Regular cardiac myocyte (primary cell): ENCODE results near the gene VPS36. TPM values are rescaled to one million over a fixed set of nuclear protein-coding genes. Genes with fewer than 3 reads are reported as not detected.

Experiments used
- total RNA-seq: library from RNA; depleted of rRNA; stranded (reverse); fragments of >200 nt; gene quantifications from 2 replicates; pipeline ENCODE4 v1.2.3, GENCODE V29; 2014

VPS36 gene
- total RNA-seq = 20.1 and 20.3 TPM in 2 replicates

DNA sequence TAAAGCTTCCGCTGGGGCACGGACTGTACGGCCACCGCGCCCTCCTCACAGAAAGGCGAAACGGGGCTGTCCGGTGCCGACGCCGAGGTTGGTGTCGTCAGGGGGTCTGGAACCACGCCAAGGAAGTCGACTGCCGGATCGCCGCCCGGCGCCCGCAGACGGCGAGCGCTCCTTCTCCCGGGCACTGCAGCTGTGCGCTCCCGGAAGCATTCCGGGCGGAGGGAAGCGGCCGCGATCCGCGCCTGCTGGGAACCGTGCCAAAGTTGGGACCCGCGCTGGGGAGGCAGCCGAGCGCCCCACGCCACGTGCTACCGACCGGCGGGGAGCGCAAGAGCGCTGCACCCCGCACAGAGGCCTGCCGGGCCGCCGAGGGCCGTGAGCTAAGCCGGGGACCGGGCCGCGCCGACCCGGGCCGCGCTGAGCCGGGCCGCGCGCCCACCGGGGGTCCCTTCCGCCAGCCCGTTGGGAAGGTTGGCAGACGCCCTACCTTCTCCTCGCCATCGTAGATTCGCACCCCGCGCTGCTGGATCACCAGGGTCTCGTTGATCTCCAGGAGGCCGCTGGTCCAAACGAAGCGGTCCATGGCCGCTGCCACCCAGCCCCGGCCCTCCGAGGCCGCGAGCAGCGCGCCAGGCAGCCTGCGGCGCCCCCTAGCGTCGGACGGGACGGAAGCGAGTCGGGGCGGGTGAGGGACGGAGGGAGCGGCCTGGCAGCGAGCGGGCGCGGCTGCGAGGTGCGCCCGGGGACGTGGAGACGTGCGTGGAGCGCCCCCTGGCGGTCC is at the start of gene VPS36:
TSS of gene VPS36 (minus strand) at position 623 of the 781 bp plus-strand sequence. CDS start at position 583, 40 bp downstream.

DNA sequence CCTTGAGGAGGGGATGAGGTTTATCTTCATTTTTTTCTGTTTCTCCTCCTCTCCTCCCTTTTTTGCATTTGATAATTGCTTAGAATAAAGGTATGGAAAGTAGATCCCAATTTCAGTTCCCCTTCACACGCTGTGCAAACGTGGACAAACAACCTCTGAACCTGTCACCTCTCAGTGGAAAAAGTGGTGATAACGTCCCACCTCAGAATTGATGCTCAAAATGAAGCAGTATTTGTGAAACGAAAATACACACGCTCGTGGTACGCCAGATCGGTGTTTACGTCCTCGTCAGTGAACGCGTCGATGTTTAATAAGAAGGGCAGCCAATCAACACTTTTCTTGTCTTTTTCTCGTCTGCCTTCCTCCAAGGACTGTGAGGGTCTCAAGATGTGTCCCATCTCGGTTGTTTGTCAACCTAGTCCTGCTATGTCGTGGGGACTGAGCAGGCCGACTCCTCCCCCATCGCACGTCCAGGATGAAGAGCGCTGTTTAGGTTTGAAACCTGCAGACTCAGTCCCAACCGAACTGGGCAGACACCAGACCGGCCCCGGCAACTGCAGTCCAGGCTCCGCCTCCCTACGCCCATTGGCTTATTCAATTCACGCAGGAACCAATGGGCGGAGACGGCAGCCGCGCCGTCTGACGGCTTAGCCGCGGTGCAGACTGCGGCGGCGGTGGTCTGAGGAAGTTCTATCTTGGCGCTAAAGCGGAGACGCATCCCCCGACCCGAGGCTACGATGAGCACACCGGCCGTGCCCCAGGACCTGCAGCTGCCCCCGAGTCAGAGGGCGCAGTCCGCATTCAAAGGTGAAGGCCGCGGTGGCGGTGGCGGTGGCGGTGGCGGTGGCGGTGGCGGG is 4.6 kb upstream of the VPS36 start, which contains the start of gene CKAP2:
TSS of gene CKAP2 (plus strand) at position 659 of the 857 bp plus-strand sequence. CDS start at position 738, 79 bp downstream.

GRCh38 chr13:52405767-52406494 is 44.5 kb downstream of the VPS36 start, which contains the start of gene THSD1:
THSD1 (minus strand) TSS chr13:52406172; CDS start chr13:52402600, 3,572 bp downstream.

Other genes starting within 250 kb of the VPS36 start
- gene THSD1, start 44.5 kb downstream of the VPS36 start, total RNA-seq = 12.3 and 14.9 TPM in 2 replicates
- 9.9 and 45.2 TPM in 2 replicates for gene CKAP2, start 4.8 kb upstream of the VPS36 start, total RNA-seq
- gene HNRNPA1L2, start 191.8 kb upstream of the VPS36 start, total RNA-seq = 1.7 and 3.3 TPM in 2 replicates
- gene SUGT1, start 202.2 kb upstream of the VPS36 start, total RNA-seq = 55.5 and 95.9 TPM in 2 replicates